Activated CD8-positive, alpha-beta memory T cell treated with anti-CD3 and anti-CD28 coated beads, Interleukin-2, amount 50 U/mL, for 1 hour (primary cell): ENCODE measurements around the gene SPRYD3.

Experiments
- DNase-seq: peaks from one replicate; pipeline ENCODE4 v3.0.0-alpha.2; 2020; ENCODE audit errors: extremely low read depth

SPRYD3 gene

GRCh38 chr12:53078425-53079225, 565 bp downstream of the SPRYD3 start:
- no peak for DNase-seq

- no peak for DNase-seq
Observed at GRCh38 chr12:53077030-53077429, 2.2 kb downstream of the SPRYD3 start.

GRCh38 chr12:53076461-53076860, 2.7 kb downstream of the SPRYD3 start:
- no peak for DNase-seq

GRCh38 chr12:53074999-53075370, 4.2 kb downstream of the SPRYD3 start:
- DNase-seq: no peak

- DNase-seq: no peak
Observed at GRCh38 chr12:53074283-53074998, 4.7 kb downstream of the SPRYD3 start.

GRCh38 chr12:53073881-53074280, 5.3 kb downstream of the SPRYD3 start:
- no peak for DNase-seq

GRCh38 chr12:53071591-53072551, 7.3 kb downstream of the SPRYD3 start:
- no peak for DNase-seq

- no peak for DNase-seq
Observed at GRCh38 chr12:53070877-53071492, 8.2 kb downstream of the SPRYD3 start.

GRCh38 chr12:53069621-53070410, 9.4 kb downstream of the SPRYD3 start:
- no peak for DNase-seq

- no peak for DNase-seq
Observed at GRCh38 chr12:53068811-53069585, 10.2 kb downstream of the SPRYD3 start.

- DNase-seq: no peak
Observed at GRCh38 chr12:53067993-53068770, 11.0 kb downstream of the SPRYD3 start.

- DNase-seq: no peak
Observed at GRCh38 chr12:53067074-53067992, 11.9 kb downstream of the SPRYD3 start.

- DNase-seq: no peak
Observed at GRCh38 chr12:53065975-53066931, 12.9 kb downstream of the SPRYD3 start.

GRCh38 chr12:53065470-53065869, 13.7 kb downstream of the SPRYD3 start:
- DNase-seq: no peak

GRCh38 chr12:53064613-53065436, 14.4 kb downstream of the SPRYD3 start:
- no peak for DNase-seq
